ENCODE results near the gene BORCS6. TPM values are rescaled to one million over a fixed set of nuclear protein-coding genes. Genes with fewer than 3 reads are reported as not detected.
"Not testable (repeated sequence)": the region's sequence is repeated elsewhere in the genome, so short reads cannot be mapped to it uniquely, and the experiment has no call there.

Gene BORCS6
- total and polyA plus RNA-seq, 2 of the 13 experiments (the other 11 are each of a cell fraction or from before 2014, with no cell fraction given) = 2.0 to 5.1 TPM

- peak; percentile 90 for TF ChIP-seq ZNF609 (CRISPR knock-in tag; IDR thresholded peaks at IDR 0.05; ENCODE audit: borderline replicate concordance)
- TF ChIP-seq KLF6 (CRISPR knock-in tag; IDR thresholded peaks at IDR 0.05) = peak; percentile 95
- TF ChIP-seq ZNF207 (IDR thresholded peaks at IDR 0.05; ENCODE audit: borderline replicate concordance) = no peak
- TF ChIP-seq ZNF841 (CRISPR knock-in tag; IDR thresholded peaks at IDR 0.05; ENCODE audit: borderline replicate concordance) = peak; percentile 91
- peak; percentile 50; the same call in 1 of the 2 replicates for TF ChIP-seq SP5 (CRISPR knock-in tag; IDR thresholded peaks at IDR 0.05; ENCODE audit: borderline replicate concordance, low read depth)
- 0 out of 2 replicates have a peak, but pooled peaks have one; percentile 39 for TF ChIP-seq ZNF20 (CRISPR knock-in tag; IDR thresholded peaks at IDR 0.05)
- TF ChIP-seq RFX5 (IDR thresholded peaks at IDR 0.05; ENCODE audit: low read depth, low read length) = no peak
- peak; percentile 46; the same call in 1 of the 2 replicates for TF ChIP-seq ZBTB14 (CRISPR knock-in tag; IDR thresholded peaks at IDR 0.05)
- TF ChIP-seq ZNF878 (CRISPR knock-in tag; IDR thresholded peaks at IDR 0.05) = peak; percentile 99
- peak; percentile 82 for TF ChIP-seq PATZ1 (CRISPR knock-in tag; IDR thresholded peaks at IDR 0.05)
- TF ChIP-seq ZMAT3 (CRISPR knock-in tag; conservative IDR thresholded peaks at IDR 0.05) = no peak
- TF ChIP-seq MAFF (IDR thresholded peaks at IDR 0.05; ENCODE audit: low read depth, low read length) = peak; percentile 96
These were observed 16.7 kb downstream of the BORCS6 start (continued) for GRCh38 chr17:8173056-8173870.

- not testable (repeated sequence) for ATAC-seq
These were observed 19.8 kb downstream of the BORCS6 start for GRCh38 chr17:8170186-8170585.

More at GRCh38 chr17:8170186-8170585, 19.8 kb downstream of the BORCS6 start:
- FAIRE-seq; H3K27me3 ChIP-seq (ENCODE audit: control insufficient read depth in 1 of 2, insufficient read depth in 2 of 2, low read length in 2 of 2); H3K4me2 ChIP-seq (ENCODE audit: low read depth, low read length); intact Hi-C loops (cut with micrococcal nuclease; ENCODE audit: unreplicated experiment); H3K36me3 ChIP-seq (replicated peaks in 1 of 2; ENCODE audit: control insufficient read depth in 1 of 2, insufficient read depth in 2 of 2, low read length in 2 of 2); H3K4me3 ChIP-seq (replicated peaks in 1 of 3; ENCODE audit: insufficient read depth in 1 of 3, low read depth in 2 of 3, low read length in 3 of 3); H3K9me3 ChIP-seq (ENCODE audit: low read length); BruUV-seq (replicated peaks); CTCF ChIA-PET (ENCODE audit: low intra/inter-chr PET ratio, low total read pairs); H2AFZ ChIP-seq (ENCODE audit: low read length); in situ Hi-C loops (cut with HindIII; ENCODE audit: extremely low pct_ligation_motif_present, low pct_unique_long_range_greater_than_20kb); H4K20me1 ChIP-seq (ENCODE audit: insufficient read depth, low read length); DNase-seq (ENCODE audit: low spot score); H3K9ac ChIP-seq (ENCODE audit: insufficient read depth, low read depth, low read length); H3K27ac ChIP-seq (ENCODE audit: extremely low read length, insufficient read depth, low read length); H3K79me2 ChIP-seq (ENCODE audit: insufficient read depth, low read length): not testable (repeated sequence)
- POLR2A ChIA-PET = interaction anchor here (0.9 kb wide), 1 partner anchor 42 kb away, joined by 3 read pairs; no protein-coding TSS in a partner anchor
- WGBS (ENCODE audit: low lambda C conversion rate) = 87% methylated on average over 19 of the region's 19 CpGs
- peaks cover 52% of the 10 kb centered on the region for H3K4me1 ChIP-seq (ENCODE audit: insufficient read depth, low read length)

Data from HepG2 (cell line).